Measurements from ENCODE around the gene C6.
"Not testable (repeated sequence)": the region's sequence is repeated elsewhere in the genome, so short reads cannot be mapped to it uniquely, and the experiment has no call there.

Gene C6

GRCh38 chr5:41194339-41194738, 19.0 kb downstream of the C6 start:
- Mint-ChIP-seq H3K36me3 (ENCODE audit: insufficient read depth) (peaks cover 2% of the 10 kb centered on the region), H3K4me3 (no peak overlapping the region), H3K27ac (ENCODE audit: low read depth) (no peak overlapping the region), H3K4me1 (no peaks in the 10 kb centered on the region), H3K27me3 (no peaks in the 10 kb centered on the region), H3K9me3 (peaks cover 6% of the 10 kb centered on the region)
- ATAC-seq (replicated peaks; ENCODE audit: extremely low read depth, poor library complexity, severe bottlenecking): no peak
- DNase-seq (ENCODE audit: low spot score in 2 of 2): no peak

- Mint-ChIP-seq H3K4me3 (no peak overlapping the region), H3K27ac (ENCODE audit: low read depth) (no peak overlapping the region), H3K27me3 (no peaks in the 10 kb centered on the region), H3K36me3 (ENCODE audit: insufficient read depth) (peaks cover 2% of the 10 kb centered on the region), H3K4me1 (no peaks in the 10 kb centered on the region), H3K9me3 (peaks cover 6% of the 10 kb centered on the region)
- no peak for ATAC-seq (replicated peaks; ENCODE audit: extremely low read depth, poor library complexity, severe bottlenecking)
- DNase-seq (ENCODE audit: low spot score in 2 of 2): no peak
Observed at GRCh38 chr5:41193456-41194205, 19.7 kb downstream of the C6 start.

- Mint-ChIP-seq H3K27me3 (no peaks in the 10 kb centered on the region), H3K4me1 (no peaks in the 10 kb centered on the region), H3K27ac (ENCODE audit: low read depth) (no peak overlapping the region), H3K4me3 (no peak overlapping the region), H3K36me3 (ENCODE audit: insufficient read depth) (peaks cover 2% of the 10 kb centered on the region), H3K9me3 (no peaks in the 10 kb centered on the region)
- no peak for ATAC-seq (replicated peaks; ENCODE audit: extremely low read depth, poor library complexity, severe bottlenecking)
- no peak for DNase-seq (ENCODE audit: low spot score in 2 of 2)
Observed at GRCh38 chr5:41191249-41191648, 22.1 kb downstream of the C6 start.

GRCh38 chr5:41186143-41186542, 27.2 kb downstream of the C6 start:
- Mint-ChIP-seq H3K9me3 (peaks cover 6% of the 10 kb centered on the region), H3K4me1 (no peaks in the 10 kb centered on the region), H3K27ac (ENCODE audit: low read depth) (no peak overlapping the region), H3K4me3 (no peak overlapping the region), H3K27me3 (no peaks in the 10 kb centered on the region), H3K36me3 (ENCODE audit: insufficient read depth) (no peaks in the 10 kb centered on the region)
- no peak for DNase-seq (ENCODE audit: low spot score in 2 of 2)
- no peak for ATAC-seq (replicated peaks; ENCODE audit: extremely low read depth, poor library complexity, severe bottlenecking)

- H3K9me3 Mint-ChIP-seq; ATAC-seq (replicated peaks; ENCODE audit: extremely low read depth, poor library complexity, severe bottlenecking); H3K27me3 Mint-ChIP-seq; DNase-seq (ENCODE audit: low spot score in 2 of 2); H3K4me3 Mint-ChIP-seq; H3K4me1 Mint-ChIP-seq; H3K36me3 Mint-ChIP-seq (ENCODE audit: insufficient read depth); H3K27ac Mint-ChIP-seq (ENCODE audit: low read depth): not testable (repeated sequence)
Observed at GRCh38 chr5:41183331-41183730, 30.0 kb downstream of the C6 start.

GRCh38 chr5:41182666-41183065, 30.7 kb downstream of the C6 start:
- H3K9me3 Mint-ChIP-seq: peaks cover 6% of the 10 kb centered on the region
- H3K36me3 Mint-ChIP-seq (ENCODE audit: insufficient read depth): no peaks in the 10 kb centered on the region
- DNase-seq (ENCODE audit: low spot score in 2 of 2): no peak

GRCh38 chr5:41181691-41182564, 31.4 kb downstream of the C6 start:
- DNase-seq (ENCODE audit: low spot score in 2 of 2) (no peak), ATAC-seq (replicated peaks; ENCODE audit: extremely low read depth, poor library complexity, severe bottlenecking) (no peak)
- no peak overlapping the region for H3K4me3 Mint-ChIP-seq
- no peak overlapping the region for H3K27ac Mint-ChIP-seq (ENCODE audit: low read depth)
- H3K4me1 Mint-ChIP-seq: no peaks in the 10 kb centered on the region
- H3K27me3 Mint-ChIP-seq: no peaks in the 10 kb centered on the region
- H3K9me3 Mint-ChIP-seq: peaks cover 6% of the 10 kb centered on the region
- H3K36me3 Mint-ChIP-seq (ENCODE audit: insufficient read depth): no peaks in the 10 kb centered on the region

More at GRCh38 chr5:41182666-41183065, 30.7 kb downstream of the C6 start:
- Mint-ChIP-seq H3K27ac (ENCODE audit: low read depth) (no peak overlapping the region), H3K27me3 (no peaks in the 10 kb centered on the region), H3K4me1 (no peaks in the 10 kb centered on the region), H3K4me3 (no peak overlapping the region)
- ATAC-seq (replicated peaks; ENCODE audit: extremely low read depth, poor library complexity, severe bottlenecking): no peak

GRCh38 chr5:41176952-41177351, 36.4 kb downstream of the C6 start:
- H3K4me1 Mint-ChIP-seq: no peaks in the 10 kb centered on the region
- H3K9me3 Mint-ChIP-seq: peaks cover 8% of the 10 kb centered on the region
- DNase-seq (ENCODE audit: low spot score in 2 of 2) (no peak), ATAC-seq (replicated peaks; ENCODE audit: extremely low read depth, poor library complexity, severe bottlenecking) (no peak)
- H3K27me3 Mint-ChIP-seq: no peaks in the 10 kb centered on the region
- H3K4me3 Mint-ChIP-seq: no peak overlapping the region
- no peaks in the 10 kb centered on the region for H3K36me3 Mint-ChIP-seq (ENCODE audit: insufficient read depth)
- H3K27ac Mint-ChIP-seq (ENCODE audit: low read depth): no peak overlapping the region

- no peaks in the 10 kb centered on the region for H3K27me3 Mint-ChIP-seq
- no peak for ATAC-seq (replicated peaks; ENCODE audit: extremely low read depth, poor library complexity, severe bottlenecking)
- DNase-seq (ENCODE audit: low spot score in 2 of 2): no peak
- H3K4me1 Mint-ChIP-seq: no peaks in the 10 kb centered on the region
- peaks cover 13% of the 10 kb centered on the region for H3K9me3 Mint-ChIP-seq
- H3K4me3 Mint-ChIP-seq: no peak overlapping the region
- no peak overlapping the region for H3K27ac Mint-ChIP-seq (ENCODE audit: low read depth)
- no peaks in the 10 kb centered on the region for H3K36me3 Mint-ChIP-seq (ENCODE audit: insufficient read depth)
Observed at GRCh38 chr5:41172012-41172411, 41.3 kb downstream of the C6 start.

GRCh38 chr5:41161271-41161670, 52.1 kb downstream of the C6 start:
- Mint-ChIP-seq H3K27me3 (no peaks in the 10 kb centered on the region), H3K36me3 (ENCODE audit: insufficient read depth) (no peaks in the 10 kb centered on the region), H3K9me3 (peaks cover 1% of the 10 kb centered on the region), H3K4me1 (no peaks in the 10 kb centered on the region), H3K27ac (ENCODE audit: low read depth) (no peak overlapping the region), H3K4me3 (no peak overlapping the region)
- no peak for ATAC-seq (replicated peaks; ENCODE audit: extremely low read depth, poor library complexity, severe bottlenecking)
- no peak for DNase-seq (ENCODE audit: low spot score in 2 of 2)

- H3K36me3 Mint-ChIP-seq (ENCODE audit: insufficient read depth): no peaks in the 10 kb centered on the region
- ATAC-seq (replicated peaks; ENCODE audit: extremely low read depth, poor library complexity, severe bottlenecking) (no peak), DNase-seq (ENCODE audit: low spot score in 2 of 2) (no peak)
- H3K4me1 Mint-ChIP-seq: no peaks in the 10 kb centered on the region
- H3K27ac Mint-ChIP-seq (ENCODE audit: low read depth): no peak overlapping the region
- H3K27me3 Mint-ChIP-seq: no peaks in the 10 kb centered on the region
- no peak overlapping the region for H3K4me3 Mint-ChIP-seq
- H3K9me3 Mint-ChIP-seq: peaks cover 5% of the 10 kb centered on the region
Observed at GRCh38 chr5:41157272-41157894, 55.9 kb downstream of the C6 start.

GRCh38 chr5:41156739-41157138, 56.6 kb downstream of the C6 start:
- Mint-ChIP-seq H3K27ac (ENCODE audit: low read depth) (no peak overlapping the region), H3K36me3 (ENCODE audit: insufficient read depth) (no peaks in the 10 kb centered on the region), H3K4me3 (no peak overlapping the region), H3K27me3 (no peaks in the 10 kb centered on the region), H3K4me1 (no peaks in the 10 kb centered on the region), H3K9me3 (peaks cover 5% of the 10 kb centered on the region)
- DNase-seq (ENCODE audit: low spot score in 2 of 2): no peak
- no peak for ATAC-seq (replicated peaks; ENCODE audit: extremely low read depth, poor library complexity, severe bottlenecking)
